HG02588 (cell line): ENCODE data around the gene EEFSEC.

Experiments used
- ATAC-seq: cut with Tn5 transposase; IDR thresholded peaks from one replicate; pipeline ENCODE4 v1.9.1; 2021; ENCODE audit warnings: mild to moderate bottlenecking, moderate library complexity; ENCODE audit not compliant: unreplicated experiment

The EEFSEC gene

DNA sequence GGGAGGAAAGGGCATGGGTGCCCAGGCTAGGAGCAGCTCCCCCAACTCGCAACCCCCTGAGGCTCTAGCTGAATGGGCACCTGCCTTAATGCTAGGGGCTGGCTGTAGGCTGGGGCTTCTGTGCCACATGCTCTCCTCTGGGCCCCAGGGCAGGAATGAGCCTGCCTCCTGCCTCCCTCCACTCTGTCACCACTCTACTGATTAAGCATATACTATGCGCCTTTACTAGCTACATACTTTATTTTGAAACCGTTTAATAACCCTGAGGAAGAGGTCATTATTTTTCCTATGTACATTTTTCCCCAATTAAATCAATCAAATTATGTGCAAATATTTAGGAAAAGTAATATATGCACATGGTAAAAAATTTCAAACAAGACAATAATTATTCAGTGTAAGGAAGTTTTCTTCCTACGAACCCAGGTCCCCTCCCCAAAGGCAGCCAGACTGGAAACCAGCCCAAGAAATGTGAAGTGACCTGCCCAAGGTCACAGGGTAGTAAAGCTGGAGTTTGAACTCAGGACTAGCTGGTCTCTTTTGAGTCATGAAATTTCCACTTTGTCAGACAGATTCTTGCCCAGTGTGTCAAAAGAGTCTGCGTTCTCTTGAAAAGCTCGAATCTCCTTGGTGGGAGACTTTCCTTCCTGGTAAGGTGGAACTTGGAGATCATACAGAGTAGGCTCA lies 190.9 kb downstream of the EEFSEC start:
- ATAC-seq, result no peak

DNA sequence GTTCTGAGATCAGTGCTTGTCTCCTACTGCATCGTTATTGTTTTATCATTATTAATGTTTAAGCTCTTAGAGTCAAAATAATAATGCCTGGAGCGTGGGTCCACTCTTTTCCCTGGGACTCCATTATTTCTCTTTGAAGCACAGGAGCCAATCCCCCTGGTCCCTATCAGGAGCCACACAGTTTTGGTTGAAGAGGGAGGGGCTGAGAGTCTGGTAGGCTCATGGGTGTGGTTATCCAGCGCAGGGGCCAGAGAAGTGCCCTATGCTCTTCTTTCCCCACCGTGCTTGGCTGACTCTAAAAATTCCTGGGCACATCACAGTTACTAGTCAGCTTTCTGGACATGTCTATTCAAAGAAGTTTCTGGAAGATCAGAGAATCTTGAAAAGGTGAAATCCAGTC lies 191.9 kb downstream of the EEFSEC start:
- no peak for ATAC-seq

GRCh38 chr3:128346562-128346961 lies 193.3 kb downstream of the EEFSEC start:
- ATAC-seq, result no peak

DNA sequence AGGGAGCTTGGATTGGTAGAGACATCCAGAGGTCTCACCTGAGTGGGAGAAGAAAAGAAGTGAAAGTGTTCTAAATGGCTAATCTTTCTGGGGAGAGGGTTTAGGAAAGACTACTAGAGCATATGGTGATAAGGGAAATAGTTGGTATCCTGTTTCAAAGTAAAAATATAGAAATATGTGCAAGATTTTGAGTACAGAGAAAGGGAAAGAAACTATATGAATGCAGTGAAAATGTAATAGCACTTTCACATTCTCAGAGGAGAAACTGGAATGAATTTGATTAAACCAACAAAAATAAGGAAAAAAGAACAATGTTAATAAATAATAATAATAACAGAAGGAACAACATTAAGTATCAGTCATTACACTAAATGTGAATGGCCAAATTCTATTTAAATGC lies 194.0 kb downstream of the EEFSEC start:
- ATAC-seq, result no peak

- ATAC-seq, result no peak
Observed at GRCh38 chr3:128348075-128348474, 194.8 kb downstream of the EEFSEC start.

GRCh38 chr3:128348805-128349531 lies 195.7 kb downstream of the EEFSEC start:
- ATAC-seq, result no peak

GRCh38 chr3:128349963-128350599 lies 196.8 kb downstream of the EEFSEC start:
- ATAC-seq, result no peak

DNA sequence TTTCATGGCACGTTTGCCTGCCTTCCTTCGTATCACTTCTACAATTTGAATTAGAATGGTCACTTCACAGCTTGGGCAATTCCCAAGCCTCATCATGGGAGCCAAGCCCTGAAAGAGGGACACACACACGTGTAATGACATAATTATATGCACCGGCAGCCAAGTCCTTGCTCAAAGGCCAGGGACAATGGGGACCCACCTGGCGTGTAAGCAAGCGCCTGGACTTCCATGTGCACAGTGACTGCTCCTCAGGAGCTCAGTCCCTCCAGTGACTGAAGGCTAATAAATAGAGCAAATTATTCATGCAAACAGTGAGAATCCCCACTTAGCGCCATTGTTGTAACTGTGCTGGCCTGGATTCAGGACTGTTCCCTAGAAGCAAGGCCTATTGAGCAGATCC lies 198.3 kb downstream of the EEFSEC start:
- no peak for ATAC-seq

GRCh38 chr3:128352326-128352725 lies 199.0 kb downstream of the EEFSEC start:
- no peak for ATAC-seq

GRCh38 chr3:128353361-128353965 lies 200.2 kb downstream of the EEFSEC start:
- ATAC-seq, result no peak

DNA sequence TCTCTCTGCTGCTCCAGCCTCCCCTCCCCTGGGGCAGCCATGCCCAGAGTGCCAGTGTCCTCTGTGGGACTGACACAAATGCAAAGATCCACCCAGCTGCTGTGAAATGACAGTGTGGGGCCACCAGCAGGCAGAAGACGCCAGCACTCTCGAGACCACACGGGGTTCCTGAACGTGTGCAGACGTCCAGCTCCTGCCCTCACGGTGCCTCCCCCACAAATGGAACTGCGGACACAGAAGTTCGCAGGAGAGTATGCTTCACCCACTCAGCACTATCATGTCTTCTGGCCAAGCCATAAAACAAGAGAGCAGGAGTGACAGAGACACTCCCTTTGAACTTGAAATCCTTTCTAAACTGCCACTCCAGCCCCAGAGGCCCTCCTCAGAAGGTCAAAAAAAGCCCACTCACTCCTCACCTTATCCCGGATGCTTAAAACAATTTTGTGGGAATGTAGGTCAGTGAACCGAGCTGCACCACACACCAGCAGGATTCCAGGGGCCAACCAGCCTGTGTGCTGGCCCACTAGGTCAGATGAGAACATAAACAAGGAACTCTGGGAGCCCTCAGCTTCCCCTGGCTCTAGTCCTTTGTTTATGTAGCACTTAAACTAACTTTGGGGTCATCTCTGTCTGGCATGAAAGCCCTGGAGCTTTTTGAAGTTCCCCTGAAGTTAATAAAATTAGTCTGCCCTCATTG lies 200.9 kb downstream of the EEFSEC start:
- no peak for ATAC-seq

DNA sequence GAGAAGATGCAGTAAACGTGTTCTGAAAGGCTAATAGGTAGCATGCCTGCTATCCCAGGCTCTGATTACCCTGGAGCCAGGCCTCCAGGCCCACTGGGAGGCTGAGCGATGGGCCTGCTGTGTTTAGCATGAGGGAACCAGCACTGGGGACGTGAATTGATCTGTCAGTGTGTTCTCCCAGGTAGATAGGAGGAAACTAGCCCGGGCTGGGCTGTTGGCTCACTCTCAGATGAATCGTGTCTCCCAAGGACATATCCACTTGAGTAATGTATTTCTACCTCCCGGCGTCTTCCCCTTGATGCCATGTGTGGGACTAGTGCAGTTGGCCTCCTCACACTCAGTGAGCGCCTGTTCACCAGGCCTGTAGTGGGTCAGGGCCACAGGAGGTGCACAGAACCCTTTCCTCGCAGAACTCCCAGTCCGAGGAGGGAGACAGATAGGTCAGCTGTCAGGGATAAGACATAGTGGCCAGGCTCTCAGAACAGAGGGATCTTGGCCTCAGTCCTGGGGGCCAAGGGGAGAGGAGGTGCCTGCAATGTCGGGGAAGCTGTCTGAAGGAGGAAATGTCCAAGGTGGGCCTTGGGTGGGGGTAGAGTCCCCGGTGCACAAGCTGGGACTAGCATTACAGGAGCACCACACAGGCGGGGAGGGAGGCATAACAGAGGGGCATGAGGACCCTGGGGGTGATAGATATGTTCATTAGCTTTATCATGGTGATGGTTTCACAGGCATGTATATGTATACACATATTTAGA lies 201.7 kb downstream of the EEFSEC start:
- ATAC-seq, result no peak

GRCh38 chr3:128355543-128355919 lies 202.2 kb downstream of the EEFSEC start:
- ATAC-seq, result no peak

- no peak for ATAC-seq
Observed at GRCh38 chr3:128356822-128357221, 203.5 kb downstream of the EEFSEC start.

- no peak for ATAC-seq
Observed at GRCh38 chr3:128357538-128357937, 204.3 kb downstream of the EEFSEC start.

- ATAC-seq, result no peak
Observed at GRCh38 chr3:128358156-128358895, 205.0 kb downstream of the EEFSEC start.

DNA sequence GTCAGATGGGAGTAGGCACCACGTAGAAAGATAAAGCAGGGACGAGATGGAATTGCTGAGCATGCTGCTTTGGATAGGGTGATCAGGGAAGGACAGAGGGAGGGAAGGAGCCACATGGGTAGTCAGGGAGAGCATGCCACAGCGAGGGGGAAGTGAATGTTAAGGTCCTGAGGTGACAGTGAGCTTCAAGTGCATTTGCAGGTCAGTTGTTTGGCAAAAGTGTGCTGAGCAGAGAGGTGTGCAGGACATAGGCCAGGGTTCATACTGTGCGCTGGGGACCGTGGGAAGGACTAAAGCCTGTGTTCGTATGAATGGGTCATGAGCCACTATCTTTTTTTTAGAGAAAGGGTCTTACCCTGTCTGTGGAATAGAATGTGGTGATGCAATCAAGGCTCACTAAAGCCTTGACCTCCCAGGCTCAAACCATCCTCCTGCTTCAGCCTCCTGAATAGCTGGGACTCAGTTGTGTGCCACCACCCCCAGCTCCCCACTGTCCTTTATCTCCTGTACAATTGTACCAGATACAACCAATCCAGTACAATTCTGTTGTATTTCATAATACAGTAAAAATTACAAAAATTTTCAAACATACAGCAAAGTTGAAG lies 205.9 kb downstream of the EEFSEC start:
- no peak for ATAC-seq

- ATAC-seq, result no peak
Observed at GRCh38 chr3:128359846-128360642, 206.8 kb downstream of the EEFSEC start.
